ENCODE measurements around the gene DYRK4.
"Not testable (repeated sequence)": the region's sequence is repeated elsewhere in the genome, so short reads cannot be mapped to it uniquely, and the experiment has no call there.

- TF ChIP-seq, protein P1, sequence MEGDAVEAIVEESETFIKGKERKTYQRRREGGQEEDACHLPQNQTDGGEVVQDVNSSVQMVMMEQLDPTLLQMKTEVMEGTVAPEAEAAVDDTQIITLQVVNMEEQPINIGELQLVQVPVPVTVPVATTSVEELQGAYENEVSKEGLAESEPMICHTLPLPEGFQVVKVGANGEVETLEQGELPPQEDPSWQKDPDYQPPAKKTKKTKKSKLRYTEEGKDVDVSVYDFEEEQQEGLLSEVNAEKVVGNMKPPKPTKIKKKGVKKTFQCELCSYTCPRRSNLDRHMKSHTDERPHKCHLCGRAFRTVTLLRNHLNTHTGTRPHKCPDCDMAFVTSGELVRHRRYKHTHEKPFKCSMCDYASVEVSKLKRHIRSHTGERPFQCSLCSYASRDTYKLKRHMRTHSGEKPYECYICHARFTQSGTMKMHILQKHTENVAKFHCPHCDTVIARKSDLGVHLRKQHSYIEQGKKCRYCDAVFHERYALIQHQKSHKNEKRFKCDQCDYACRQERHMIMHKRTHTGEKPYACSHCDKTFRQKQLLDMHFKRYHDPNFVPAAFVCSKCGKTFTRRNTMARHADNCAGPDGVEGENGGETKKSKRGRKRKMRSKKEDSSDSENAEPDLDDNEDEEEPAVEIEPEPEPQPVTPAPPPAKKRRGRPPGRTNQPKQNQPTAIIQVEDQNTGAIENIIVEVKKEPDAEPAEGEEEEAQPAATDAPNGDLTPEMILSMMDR (IDR thresholded peaks at IDR 0.05): not testable (repeated sequence)
- not testable (repeated sequence) for TF ChIP-seq SIN3A (IDR thresholded peaks at IDR 0.05; ENCODE audit: borderline replicate concordance, insufficient read depth, low read depth, low read length)
Measured at GRCh38 chr12:4523443-4523842, 38.6 kb upstream of the DYRK4 start.

Data from Panc1 (cell line).